SJSA1 (cell line): ENCODE data around the gene SMC3. TPM values are rescaled to one million over a fixed set of nuclear protein-coding genes. Genes with fewer than 3 reads are reported as not detected.

Source experiments
- DNase-seq, 2 experiments: peaks; one replicate each; pipeline ENCODE4 v3.0.0-alpha.2; 2015 to 2020; ENCODE audit warnings: low spot score in 2 of 2, low read depth in 1 of 2
- H3K27ac ChIP-seq: fragments of 250-450 bp; sonication (Bioruptor Pico); 2 replicates; pipeline ENCODE4 v1.5.1; 2020; ENCODE audit warnings: mild to moderate bottlenecking, moderate library complexity
- H3K27me3 ChIP-seq: fragments of 250-450 bp; sonication (Bioruptor Pico); replicated peaks from 2 replicates; pipeline ENCODE4 v1.5.1; 2020; ENCODE audit warnings: mild to moderate bottlenecking, moderate library complexity
- H3K36me3 ChIP-seq: fragments of 250-450 bp; sonication (Bioruptor Pico); 2 replicates; pipeline ENCODE4 v1.5.1; 2020; ENCODE audit warnings: mild to moderate bottlenecking
- H3K4me1 ChIP-seq: fragments of 250-450 bp; sonication (Bioruptor Pico); replicated peaks from 2 replicates; pipeline ENCODE4 v1.6.1; 2021; ENCODE audit warnings: mild to moderate bottlenecking
- H3K4me3 ChIP-seq: fragments of 250-450 bp; sonication (Bioruptor Pico); 2 replicates; pipeline ENCODE4 v1.5.1; 2020; ENCODE audit warnings: mild to moderate bottlenecking
- H3K9me3 ChIP-seq: fragments of 250-450 bp; sonication (Bioruptor Pico); replicated peaks from 2 replicates; pipeline ENCODE4 v1.5.1; 2020; ENCODE audit warnings: mild to moderate bottlenecking
- total RNA-seq: library from RNA; depleted of rRNA; stranded (reverse); fragments of >200 nt; shearing (Covaris generic); gene quantifications from 2 replicates; pipeline ENCODE4 v1.2.3, GENCODE V29; 2014

The SMC3 gene
- total RNA-seq, 1 experiment from 2014 or later, result 69.5 TPM

DNA sequence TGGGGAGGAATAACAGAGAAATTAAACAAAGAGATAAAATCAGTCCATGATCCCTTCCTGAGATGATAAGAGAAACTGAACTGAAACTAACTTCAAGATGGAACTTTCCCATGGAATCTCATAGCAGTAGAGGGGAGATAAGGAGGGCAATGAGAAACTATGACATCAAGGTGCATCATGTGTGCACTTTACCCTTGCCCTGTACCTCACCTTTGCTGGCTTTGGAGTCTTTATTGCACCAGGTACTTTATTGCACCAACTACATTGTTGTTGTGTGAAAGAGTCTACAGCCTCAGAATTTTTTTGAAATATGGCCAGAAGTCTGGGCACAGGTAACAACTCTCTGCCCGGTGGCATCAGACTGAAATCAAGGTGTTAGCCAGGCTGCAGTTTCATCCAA is 11.2 kb upstream of the SMC3 start:
- Histone ChIP-seq H3K27ac (no peak overlapping the region), H3K27me3 (no peaks in the 10 kb centered on the region), H3K36me3 (no peaks in the 10 kb centered on the region), H3K4me3 (no peak overlapping the region), H3K4me1 (peaks cover 3% of the 10 kb centered on the region; the same call in 1 of the 2 replicates), H3K9me3 (peaks cover 4% of the 10 kb centered on the region; the same call in 1 of the 2 replicates)
- no peak for DNase-seq

DNA sequence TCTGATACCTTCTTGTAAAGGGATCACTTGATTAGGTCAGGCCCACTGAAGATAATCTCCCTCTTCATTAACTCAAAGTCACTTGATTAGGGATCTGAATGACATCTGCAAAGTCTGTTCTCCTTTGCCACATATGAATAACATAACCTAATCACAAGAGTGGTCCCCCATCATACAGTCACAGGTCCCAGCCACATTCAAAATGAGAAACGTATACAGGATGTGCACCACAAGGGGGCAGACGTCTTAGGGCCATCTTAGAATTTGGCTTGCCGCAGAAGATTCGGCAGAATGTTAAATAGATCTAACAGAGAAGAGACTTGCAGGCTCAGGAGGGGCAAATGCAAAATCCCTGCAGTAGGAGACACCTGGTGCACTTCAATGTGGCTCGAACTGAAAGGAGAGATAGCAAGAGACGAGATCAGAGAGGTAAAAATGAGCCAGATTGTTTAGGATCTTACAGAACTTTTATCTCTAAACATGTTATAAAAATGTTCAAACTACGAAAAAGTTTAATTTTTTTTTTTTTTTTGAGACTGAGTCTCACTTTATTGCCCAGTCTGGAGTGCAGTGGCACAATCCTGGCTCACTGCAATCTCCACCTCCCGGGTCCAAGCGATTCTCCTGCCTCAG is 10.4 kb upstream of the SMC3 start:
- no peak for DNase-seq
- no peaks in the 10 kb centered on the region for H3K27me3 ChIP-seq
- no peaks in the 10 kb centered on the region for H3K36me3 ChIP-seq
- no peak overlapping the region for H3K4me3 ChIP-seq
- no peak overlapping the region for H3K27ac ChIP-seq
- peaks cover 5% of the 10 kb centered on the region; the same call in 1 of the 2 replicates for H3K9me3 ChIP-seq
- H3K4me1 ChIP-seq, result peaks cover 3% of the 10 kb centered on the region; the same call in 1 of the 2 replicates

DNA sequence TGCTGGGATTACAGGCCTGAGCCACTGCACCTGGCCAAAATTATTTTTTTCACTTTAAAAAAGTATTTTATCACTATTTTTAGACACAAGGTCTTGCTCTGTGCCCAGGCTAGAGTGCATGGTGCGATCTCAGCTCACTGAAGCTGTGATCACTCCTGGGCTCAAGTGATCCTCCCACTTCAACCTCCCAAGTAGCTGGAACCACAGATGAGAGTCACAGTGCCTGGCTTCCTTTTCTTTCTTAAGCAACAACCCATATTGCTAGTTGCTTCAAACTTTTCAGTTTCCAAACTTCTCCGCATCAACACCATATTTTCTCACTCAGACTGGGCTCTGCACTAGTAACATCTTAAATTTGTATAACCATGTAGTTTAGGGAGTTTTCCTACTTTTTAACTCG is 9.5 kb upstream of the SMC3 start:
- Histone ChIP-seq H3K4me3 (no peak overlapping the region), H3K27ac (no peak overlapping the region), H3K9me3 (peaks cover 5% of the 10 kb centered on the region; the same call in 1 of the 2 replicates), H3K27me3 (no peaks in the 10 kb centered on the region), H3K4me1 (peaks cover 3% of the 10 kb centered on the region; the same call in 1 of the 2 replicates), H3K36me3 (no peaks in the 10 kb centered on the region)
- no peak for DNase-seq

DNA sequence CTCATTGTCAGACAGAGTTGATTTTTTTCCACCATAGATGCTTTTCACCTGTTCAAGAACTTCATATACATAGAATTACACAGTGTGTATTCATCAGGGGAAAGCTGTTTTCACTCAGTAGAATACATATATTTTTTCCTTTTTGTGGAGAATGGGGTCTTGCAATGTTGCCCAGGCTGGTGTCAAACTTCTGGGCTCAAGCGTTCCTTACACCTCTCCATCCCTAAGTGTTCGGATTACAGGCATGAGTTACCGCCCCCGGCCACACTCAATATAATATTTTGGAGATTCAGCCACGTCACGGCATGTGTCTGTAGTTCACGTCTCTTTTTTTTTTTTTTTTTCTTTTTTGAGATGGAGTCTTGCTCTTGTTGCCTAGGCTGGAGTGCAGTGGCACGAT is 7.5 kb upstream of the SMC3 start:
- DNase-seq, result no peak
- no peak overlapping the region for H3K4me3 ChIP-seq
- peaks cover 12% of the 10 kb centered on the region for H3K4me1 ChIP-seq
- no peak overlapping the region for H3K27ac ChIP-seq
- H3K9me3 ChIP-seq, result peaks cover 5% of the 10 kb centered on the region; the same call in 1 of the 2 replicates
- H3K27me3 ChIP-seq, result no peaks in the 10 kb centered on the region
- H3K36me3 ChIP-seq, result no peaks in the 10 kb centered on the region

DNA sequence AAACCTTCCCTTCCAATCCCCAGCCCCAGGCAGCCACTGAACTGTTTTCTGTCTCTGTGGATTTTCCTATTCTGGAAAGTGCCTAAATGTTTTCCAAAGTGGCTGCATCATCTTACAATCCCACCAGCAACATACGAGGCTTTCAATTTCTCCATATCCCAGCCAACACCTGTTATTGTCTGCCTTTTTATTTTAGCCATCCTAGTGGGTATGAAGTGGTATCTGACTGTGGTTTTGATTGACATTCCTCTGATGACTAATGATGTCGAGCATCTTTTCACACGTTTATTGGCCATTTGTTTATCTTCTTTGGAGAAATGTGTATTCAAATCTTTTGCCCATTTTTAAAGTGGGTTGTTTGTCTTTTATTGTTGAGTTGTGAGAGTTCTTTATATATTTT is 6.2 kb upstream of the SMC3 start:
- H3K27me3 ChIP-seq, result no peaks in the 10 kb centered on the region
- DNase-seq, result no peak
- no peak overlapping the region for H3K4me3 ChIP-seq
- peaks cover 5% of the 10 kb centered on the region; the same call in 1 of the 2 replicates for H3K9me3 ChIP-seq
- peaks cover 18% of the 10 kb centered on the region for H3K4me1 ChIP-seq
- no peak overlapping the region for H3K27ac ChIP-seq
- H3K36me3 ChIP-seq, result no peaks in the 10 kb centered on the region

DNA sequence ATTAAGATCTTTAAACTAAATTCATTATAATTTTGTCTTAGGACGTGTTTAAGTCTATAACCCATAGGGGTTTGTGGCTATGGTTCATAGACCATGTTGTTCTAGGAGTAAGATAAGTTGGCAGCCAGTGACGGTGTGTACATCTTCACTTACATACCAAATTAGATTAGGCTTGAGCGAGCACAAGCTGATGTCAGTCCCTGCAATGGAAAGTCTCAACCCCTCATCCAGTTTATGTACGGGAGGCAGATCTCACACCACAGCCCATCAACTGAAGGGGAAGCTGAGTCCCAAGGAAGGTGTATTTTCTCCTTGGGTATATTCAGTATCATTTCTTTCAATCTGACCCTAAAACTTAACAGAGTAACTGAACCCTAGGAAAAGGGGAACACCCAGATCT is 5.1 kb upstream of the SMC3 start:
- peaks cover 5% of the 10 kb centered on the region; the same call in 1 of the 2 replicates for H3K9me3 ChIP-seq
- DNase-seq, result no peak
- no peak overlapping the region for H3K4me3 ChIP-seq
- H3K4me1 ChIP-seq, result peaks cover 20% of the 10 kb centered on the region
- H3K36me3 ChIP-seq, result no peaks in the 10 kb centered on the region
- no peak overlapping the region for H3K27ac ChIP-seq
- H3K27me3 ChIP-seq, result no peaks in the 10 kb centered on the region

DNA sequence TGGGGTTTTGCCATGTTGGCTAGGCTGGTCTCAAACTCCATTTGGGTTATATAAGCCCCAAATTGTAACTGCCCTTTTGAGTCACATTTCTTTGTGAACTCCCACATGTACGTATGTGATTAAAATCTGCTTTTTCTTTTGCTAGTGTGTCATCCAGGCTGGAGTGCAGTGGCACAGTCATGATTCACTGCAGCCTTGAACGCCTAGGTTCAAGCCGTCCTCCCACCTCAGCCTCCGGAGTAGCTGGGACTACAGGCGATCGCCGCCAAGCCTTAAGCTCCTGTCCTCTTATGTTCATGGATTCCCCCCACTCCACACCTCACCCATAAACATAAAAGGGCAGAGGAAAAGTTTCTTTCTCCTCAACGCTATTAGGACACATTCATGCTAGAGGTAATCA is 4.4 kb upstream of the SMC3 start:
- peaks cover 20% of the 10 kb centered on the region for H3K4me1 ChIP-seq
- no peaks in the 10 kb centered on the region for H3K27me3 ChIP-seq
- H3K36me3 ChIP-seq, result peaks cover 4% of the 10 kb centered on the region
- H3K4me3 ChIP-seq, result no peak overlapping the region
- peaks cover 5% of the 10 kb centered on the region; the same call in 1 of the 2 replicates for H3K9me3 ChIP-seq
- no peak for DNase-seq
- no peak overlapping the region for H3K27ac ChIP-seq

DNA sequence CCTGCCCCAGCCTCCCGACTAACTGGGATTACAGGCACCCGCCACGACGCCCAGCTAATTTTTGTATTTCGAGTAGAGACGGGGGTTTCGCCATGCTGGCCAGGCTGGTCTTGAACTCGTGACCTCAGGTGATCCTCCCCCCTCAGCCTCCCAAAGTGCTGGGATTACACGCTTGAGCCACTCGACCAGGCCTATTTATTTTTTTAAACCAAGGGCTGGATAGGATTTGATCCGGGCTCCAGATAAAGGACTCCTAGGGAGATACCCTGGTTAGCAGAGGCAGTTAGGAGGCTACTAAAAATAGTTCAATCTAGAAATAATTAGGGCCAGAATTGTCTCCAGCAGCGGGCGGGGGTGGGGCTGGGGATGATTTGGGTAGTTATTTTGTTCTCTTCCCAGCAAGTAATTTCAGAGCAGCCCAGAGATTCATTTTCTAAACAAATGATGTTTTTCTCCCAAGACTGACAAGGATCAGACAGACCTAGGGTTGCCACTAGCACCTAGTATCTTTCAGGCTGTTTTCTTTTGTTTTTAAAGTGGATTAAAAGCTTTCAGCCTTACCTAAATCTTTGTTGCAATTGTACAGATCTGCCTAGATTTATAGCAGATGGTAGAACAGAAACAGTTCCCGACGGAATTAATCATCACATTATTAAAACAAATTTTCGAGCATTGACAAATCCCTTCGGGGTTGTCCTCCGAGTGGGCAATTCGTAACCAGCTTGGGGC is 859 bp upstream of the SMC3 start:
- Histone ChIP-seq H3K27ac (peak overlapping the region; percentile 99), H3K27me3 (no peaks in the 10 kb centered on the region), H3K4me1 (peaks cover 27% of the 10 kb centered on the region), H3K36me3 (peaks cover 25% of the 10 kb centered on the region), H3K4me3 (peak overlapping the region; percentile 84), H3K9me3 (no peaks in the 10 kb centered on the region)
- DNase-seq, result peak in 1 of 2 experiments; percentile 56

DNA sequence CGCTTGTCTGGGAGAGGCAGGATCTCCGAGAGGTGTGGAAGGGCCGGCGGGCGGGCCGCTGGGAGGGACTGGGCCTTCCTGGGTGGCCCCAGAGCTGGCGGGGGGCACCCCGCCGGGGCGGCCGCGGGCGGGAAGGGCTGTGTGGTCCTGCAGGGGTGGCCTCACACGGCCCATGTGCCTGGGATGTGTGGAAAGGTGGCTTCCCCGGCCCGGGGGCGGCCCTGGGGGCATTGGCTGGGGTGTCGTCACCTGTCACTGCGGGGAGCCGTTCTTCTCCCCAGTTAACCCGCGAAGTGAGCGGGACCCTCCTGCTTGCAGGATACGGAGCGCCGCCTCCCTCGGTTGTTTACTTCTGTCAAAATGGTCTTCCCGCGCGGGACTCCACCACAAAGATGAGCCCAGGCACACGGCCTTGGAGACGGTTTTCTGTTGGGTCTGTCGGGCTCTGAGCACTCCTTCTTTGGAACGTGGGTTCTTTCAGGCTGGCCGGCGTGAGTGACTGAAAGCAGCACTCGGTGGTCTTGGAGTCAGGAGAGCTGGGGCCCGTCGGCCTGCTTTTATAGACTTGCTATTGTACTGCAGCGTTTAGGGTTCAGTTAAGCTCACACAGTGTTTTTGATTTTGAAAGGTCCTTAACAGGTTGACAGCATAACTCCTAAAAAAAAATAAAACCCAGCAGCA is 700 bp downstream of the SMC3 start:
- peak overlapping the region; percentile 84 for H3K4me3 ChIP-seq
- DNase-seq, result peak; percentile 97
- H3K4me1 ChIP-seq, result peaks cover 27% of the 10 kb centered on the region
- no peaks in the 10 kb centered on the region for H3K9me3 ChIP-seq
- H3K27me3 ChIP-seq, result no peaks in the 10 kb centered on the region
- peaks cover 35% of the 10 kb centered on the region for H3K36me3 ChIP-seq
- peak overlapping the region; percentile 99 for H3K27ac ChIP-seq

DNA sequence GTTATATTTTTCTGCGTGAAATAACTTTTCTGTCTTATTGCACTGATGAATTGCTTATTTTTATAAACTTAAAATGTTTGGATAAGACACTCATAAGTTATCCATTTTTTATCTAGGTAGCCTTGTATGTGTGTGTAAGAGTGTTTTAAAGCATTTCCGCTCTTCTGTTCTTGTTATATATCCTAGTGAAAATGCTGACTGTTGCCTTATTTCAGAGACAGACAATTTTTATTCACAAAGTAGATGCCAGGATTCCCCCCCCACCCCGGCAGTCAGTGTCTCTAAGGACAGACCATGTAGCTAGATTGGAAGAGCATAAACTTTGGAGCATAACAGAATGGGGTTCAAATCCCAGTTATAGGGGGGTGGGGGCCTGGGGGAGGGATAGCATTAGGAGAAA is 1.6 kb downstream of the SMC3 start:
- Histone ChIP-seq H3K27ac (peak overlapping the region; percentile 99), H3K4me3 (peak overlapping the region; percentile 84), H3K36me3 (peaks cover 39% of the 10 kb centered on the region), H3K27me3 (no peaks in the 10 kb centered on the region), H3K9me3 (no peaks in the 10 kb centered on the region), H3K4me1 (peaks cover 24% of the 10 kb centered on the region)
- DNase-seq, result no peak

DNA sequence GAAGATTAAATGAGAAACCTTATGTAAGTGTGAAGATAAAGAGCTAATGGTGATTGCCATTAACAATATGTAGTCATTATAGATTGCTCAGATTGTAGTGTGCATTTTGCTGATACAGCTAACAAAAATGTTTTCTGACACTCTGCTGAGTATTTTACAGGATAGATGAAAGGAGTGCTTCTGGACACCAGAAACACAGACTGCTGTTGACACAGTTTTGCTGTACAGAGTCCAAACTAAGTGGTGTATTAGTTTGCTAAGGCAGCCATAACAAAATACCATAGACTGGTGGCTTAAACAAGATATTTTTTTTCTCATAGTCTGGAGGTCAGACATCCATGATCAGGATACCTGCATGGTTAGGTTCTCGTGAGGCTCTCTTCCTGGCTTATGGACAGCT is 2.2 kb downstream of the SMC3 start:
- Histone ChIP-seq H3K9me3 (no peaks in the 10 kb centered on the region), H3K27ac (no peak overlapping the region), H3K36me3 (peaks cover 45% of the 10 kb centered on the region), H3K4me3 (no peak overlapping the region), H3K27me3 (no peaks in the 10 kb centered on the region), H3K4me1 (peaks cover 18% of the 10 kb centered on the region)
- DNase-seq, result no peak

DNA sequence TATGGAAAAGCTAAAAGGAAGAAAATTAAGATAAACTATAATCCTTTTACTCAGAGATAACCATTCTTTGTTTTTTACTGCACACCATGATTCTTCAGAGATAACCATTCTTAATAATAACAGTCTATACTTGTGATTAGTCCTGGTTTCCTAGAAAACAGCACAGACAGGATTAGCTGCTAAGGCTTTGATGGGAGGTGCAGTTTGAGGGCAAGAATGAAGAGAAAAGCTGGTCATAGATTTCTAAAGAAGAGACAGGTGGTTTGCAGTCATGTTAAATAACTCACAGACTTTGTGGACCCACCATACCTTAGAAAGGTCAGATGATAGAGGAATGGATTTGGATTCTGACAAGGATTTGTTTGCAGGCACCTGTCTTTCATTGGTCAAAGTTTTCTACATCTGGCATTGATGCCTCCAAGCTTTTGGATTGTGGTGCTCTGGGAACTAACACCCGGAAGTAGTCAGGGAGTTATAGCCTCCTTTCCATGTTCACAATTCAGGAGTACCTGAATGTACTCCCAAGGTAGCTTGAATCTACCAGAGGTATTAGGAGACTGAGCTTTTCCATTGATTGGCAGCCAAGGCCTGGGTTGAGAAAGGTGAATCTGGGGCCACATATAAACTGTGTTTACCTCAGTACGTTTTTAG is 3.7 kb downstream of the SMC3 start:
- no peak overlapping the region for H3K4me3 ChIP-seq
- peaks cover 60% of the 10 kb centered on the region for H3K36me3 ChIP-seq
- H3K4me1 ChIP-seq, result peaks cover 18% of the 10 kb centered on the region
- H3K9me3 ChIP-seq, result no peaks in the 10 kb centered on the region
- no peak for DNase-seq
- H3K27me3 ChIP-seq, result no peaks in the 10 kb centered on the region
- no peak overlapping the region for H3K27ac ChIP-seq

DNA sequence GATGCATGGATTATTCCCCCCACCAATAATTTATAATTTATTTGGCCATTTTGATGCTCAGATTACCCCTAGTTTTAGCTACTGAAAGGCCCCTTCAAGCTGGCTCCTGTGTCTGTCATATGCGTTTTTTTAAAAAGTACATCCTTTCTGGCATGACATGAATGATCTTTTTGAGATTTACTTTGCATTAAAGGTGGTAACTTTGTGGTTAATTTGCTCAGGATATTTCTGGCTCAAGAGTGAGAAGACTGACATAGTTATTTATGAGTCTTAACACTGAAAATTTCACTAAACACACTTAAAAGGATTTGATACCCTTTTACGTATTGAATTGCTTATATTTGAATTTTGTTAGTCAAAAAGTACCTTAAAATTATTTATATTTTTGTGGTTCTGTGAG is 5.4 kb downstream of the SMC3 start:
- Histone ChIP-seq H3K4me1 (peaks cover 17% of the 10 kb centered on the region), H3K36me3 (peaks cover 69% of the 10 kb centered on the region), H3K4me3 (no peak overlapping the region), H3K9me3 (no peaks in the 10 kb centered on the region), H3K27me3 (no peaks in the 10 kb centered on the region), H3K27ac (no peak overlapping the region)
- no peak for DNase-seq
